ENCODE data around the gene PERCC1.

DNA sequence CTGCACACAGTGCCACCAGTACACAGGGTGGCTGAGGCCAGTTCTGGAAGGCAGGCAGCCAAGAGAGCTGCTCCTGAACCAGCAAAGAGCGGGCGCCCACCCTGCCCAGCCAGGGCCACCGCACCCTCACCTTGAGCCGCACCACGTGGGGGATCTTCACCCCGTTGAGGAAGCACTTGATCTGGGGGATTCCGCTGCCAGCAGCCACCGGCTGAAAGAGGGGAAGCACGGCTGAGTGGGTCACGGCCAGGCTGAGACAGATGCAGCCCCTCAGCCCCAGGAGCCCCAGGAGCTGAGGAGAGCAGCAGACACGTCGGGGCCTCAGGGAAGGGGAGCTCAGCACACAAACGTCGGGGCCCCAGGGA lies 28.1 kb downstream of the PERCC1 start:
- TF ChIP-seq CTCF (IDR thresholded peaks at IDR 0.05) (no peak), EZH2phosphoT487 (IDR thresholded peaks at IDR 0.05) (no peak)
